Measurements from ENCODE around the gene RPA3. TPM values are rescaled to one million over a fixed set of nuclear protein-coding genes. Genes with fewer than 3 reads are reported as not detected.

Gene RPA3
- total and polyA plus RNA-seq, 5 experiments from 2014 or later = 29.7 to 97.5 (median 78.6) TPM

GRCh38 chr7:7745966-7746365 lies 27.6 kb upstream of the RPA3 start:
- H3K4me3 Mint-ChIP-seq = no peak overlapping the region
- DNase-seq = no peak

GRCh38 chr7:7745258-7745657 lies 26.9 kb upstream of the RPA3 start:
- DNase-seq (no peak), ATAC-seq (no peak)
- Mint-ChIP-seq H3K4me1 (peaks cover 4 to 19% (median 9%) of the 10 kb centered on the region in 4 donors), H3K4me3 (no peak overlapping the region), H3K9me3 (no peaks in the 10 kb centered on the region), H3K36me3 (peaks cover 0 to 9% (median 6%) of the 10 kb centered on the region in 3 donors), H3K27ac (no peak overlapping the region), H3K27me3 (no peaks in the 10 kb centered on the region)
- POLR2A ChIA-PET = no interaction called here

More at GRCh38 chr7:7745966-7746365, 27.6 kb upstream of the RPA3 start:
- ATAC-seq = no peak
- Mint-ChIP-seq H3K9me3 (no peaks in the 10 kb centered on the region), H3K4me1 (peaks cover 4 to 19% (median 10%) of the 10 kb centered on the region in 4 donors), H3K36me3 (peaks cover 0 to 9% (median 4%) of the 10 kb centered on the region in 3 donors), H3K27me3 (no peaks in the 10 kb centered on the region), H3K27ac (no peak overlapping the region)
- POLR2A ChIA-PET = no interaction called here

GRCh38 chr7:7742223-7742622 lies 23.8 kb upstream of the RPA3 start:
- peak overlapping the region in 1 of 10 donors; percentile 1 for H3K27ac Mint-ChIP-seq
- peaks cover 6 to 25% (median 22%) of the 10 kb centered on the region in 4 donors for H3K4me1 Mint-ChIP-seq
- peaks cover 0 to 11% (median 6%) of the 10 kb centered on the region in 3 donors for H3K36me3 Mint-ChIP-seq
- H3K4me3 Mint-ChIP-seq = no peak overlapping the region
- DNase-seq = no peak
- no peaks in the 10 kb centered on the region for H3K9me3 Mint-ChIP-seq
- POLR2A ChIA-PET = no interaction called here
- H3K27me3 Mint-ChIP-seq = no peaks in the 10 kb centered on the region
- no peak for ATAC-seq

- peak overlapping the region in 2 of 10 donors; percentile 2 to 4 for H3K27ac Mint-ChIP-seq
- peaks cover 0 to 17% (median 16%) of the 10 kb centered on the region in 3 donors for H3K36me3 Mint-ChIP-seq
- no peaks in the 10 kb centered on the region for H3K9me3 Mint-ChIP-seq
- H3K4me3 Mint-ChIP-seq = no peak overlapping the region
- DNase-seq = no peak
- H3K27me3 Mint-ChIP-seq = no peaks in the 10 kb centered on the region
- no peak for ATAC-seq
- POLR2A ChIA-PET = no interaction called here
- peaks cover 6 to 17% (median 11%) of the 10 kb centered on the region in 4 donors for H3K4me1 Mint-ChIP-seq
These were observed 21.6 kb upstream of the RPA3 start for GRCh38 chr7:7740037-7740355.

GRCh38 chr7:7739204-7740036 lies 21.0 kb upstream of the RPA3 start:
- no peak overlapping the region for H3K4me3 Mint-ChIP-seq
- no peaks in the 10 kb centered on the region for H3K27me3 Mint-ChIP-seq
- H3K27ac Mint-ChIP-seq = peak overlapping the region in 2 of 10 donors; percentile 2 to 4
- ATAC-seq (no peak), DNase-seq (no peak)
- POLR2A ChIA-PET = no interaction called here
- H3K4me1 Mint-ChIP-seq = peaks cover 8 to 16% (median 12%) of the 10 kb centered on the region in 4 donors
- peaks cover 0 to 17% (median 16%) of the 10 kb centered on the region in 3 donors for H3K36me3 Mint-ChIP-seq
- H3K9me3 Mint-ChIP-seq = no peaks in the 10 kb centered on the region

- Mint-ChIP-seq H3K9me3 (no peaks in the 10 kb centered on the region), H3K27ac (peak overlapping the region in 5 of 10 donors; percentile 5 to 58 (median 26)), H3K4me1 (peaks cover 8 to 16% (median 12%) of the 10 kb centered on the region in 4 donors), H3K36me3 (peaks cover 0 to 16% (median 14%) of the 10 kb centered on the region in 3 donors), H3K27me3 (no peaks in the 10 kb centered on the region), H3K4me3 (no peak overlapping the region)
- POLR2A ChIA-PET = no interaction called here
- DNase-seq (no peak), ATAC-seq (no peak)
These were observed 20.2 kb upstream of the RPA3 start for GRCh38 chr7:7738622-7739021.

GRCh38 chr7:7738177-7738576 lies 19.8 kb upstream of the RPA3 start:
- ATAC-seq = no peak

GRCh38 chr7:7737674-7738073 lies 19.3 kb upstream of the RPA3 start:
- Mint-ChIP-seq H3K4me3 (no peak overlapping the region), H3K4me1 (peaks cover 8 to 16% (median 12%) of the 10 kb centered on the region in 4 donors), H3K36me3 (peaks cover 0 to 16% (median 14%) of the 10 kb centered on the region in 3 donors), H3K27ac (no peak overlapping the region), H3K9me3 (no peaks in the 10 kb centered on the region), H3K27me3 (no peaks in the 10 kb centered on the region)
- POLR2A ChIA-PET = no interaction called here
- DNase-seq (no peak), ATAC-seq (no peak)

More at GRCh38 chr7:7738177-7738576, 19.8 kb upstream of the RPA3 start:
- H3K27me3 Mint-ChIP-seq = no peaks in the 10 kb centered on the region
- POLR2A ChIA-PET = no interaction called here
- no peaks in the 10 kb centered on the region for H3K9me3 Mint-ChIP-seq
- no peak overlapping the region for H3K27ac Mint-ChIP-seq
- H3K36me3 Mint-ChIP-seq = peaks cover 0 to 16% (median 14%) of the 10 kb centered on the region in 3 donors
- H3K4me1 Mint-ChIP-seq = peaks cover 8 to 16% (median 12%) of the 10 kb centered on the region in 4 donors
- no peak overlapping the region for H3K4me3 Mint-ChIP-seq
- DNase-seq = no peak

GRCh38 chr7:7736671-7737070 lies 18.3 kb upstream of the RPA3 start:
- Mint-ChIP-seq H3K36me3 (peaks cover 0 to 11% (median 10%) of the 10 kb centered on the region in 3 donors), H3K4me3 (no peak overlapping the region), H3K27me3 (no peaks in the 10 kb centered on the region), H3K27ac (no peak overlapping the region), H3K9me3 (no peaks in the 10 kb centered on the region), H3K4me1 (peaks cover 5 to 16% (median 9%) of the 10 kb centered on the region in 4 donors)
- no peak for DNase-seq
- POLR2A ChIA-PET = no interaction called here
- no peak for ATAC-seq

- Mint-ChIP-seq H3K27me3 (no peaks in the 10 kb centered on the region), H3K9me3 (no peaks in the 10 kb centered on the region), H3K4me3 (no peak overlapping the region), H3K27ac (no peak overlapping the region), H3K36me3 (peaks cover 0 to 9% (median 7%) of the 10 kb centered on the region in 3 donors), H3K4me1 (peaks cover 2 to 6% (median 5%) of the 10 kb centered on the region in 4 donors)
- DNase-seq (no peak), ATAC-seq (no peak)
- POLR2A ChIA-PET = no interaction called here
These were observed 14.3 kb upstream of the RPA3 start for GRCh38 chr7:7732621-7733281.

- Mint-ChIP-seq H3K27ac (no peak overlapping the region), H3K4me1 (peaks cover 2 to 7% (median 7%) of the 10 kb centered on the region in 4 donors), H3K27me3 (no peaks in the 10 kb centered on the region), H3K36me3 (peaks cover 0 to 9% (median 7%) of the 10 kb centered on the region in 3 donors), H3K4me3 (no peak overlapping the region), H3K9me3 (no peaks in the 10 kb centered on the region)
- POLR2A ChIA-PET = no interaction called here
- no peak for DNase-seq
- ATAC-seq = no peak
These were observed 13.3 kb upstream of the RPA3 start for GRCh38 chr7:7731732-7732131.

GRCh38 chr7:7720750-7721621 lies 2.6 kb upstream of the RPA3 start:
- H3K9me3 Mint-ChIP-seq = peaks cover 0 to 1% (median 0%) of the 10 kb centered on the region in 9 donors
- peaks cover 4 to 17% (median 14%) of the 10 kb centered on the region in 3 donors for H3K36me3 Mint-ChIP-seq
- H3K4me3 Mint-ChIP-seq = no peak overlapping the region
- ATAC-seq = no peak
- H3K27me3 Mint-ChIP-seq = no peaks in the 10 kb centered on the region
- no peak for DNase-seq
- H3K27ac Mint-ChIP-seq = peak overlapping the region in 2 of 10 donors; percentile 11 to 35
- POLR2A ChIA-PET = no interaction called here
- peaks cover 0 to 24% (median 5%) of the 10 kb centered on the region in 4 donors for H3K4me1 Mint-ChIP-seq
